Measurements from ENCODE around the gene CDKN2B.
A peak's percentile ranks its signal among the peaks of the same experiment; 100 is the strongest.
"Not testable (repeated sequence)": the region's sequence is repeated elsewhere in the genome, so short reads cannot be mapped to it uniquely, and the experiment has no call there.

CDKN2B gene

GRCh38 chr9:21969011-21969940 is 39.8 kb downstream of the CDKN2B start:
- no peak for DNase-seq (ENCODE audit: low read depth in 2 of 2)

- DNase-seq (ENCODE audit: low read depth in 2 of 2) = no peak
Measured at GRCh38 chr9:21968331-21969010, 40.6 kb downstream of the CDKN2B start.

- no peak for DNase-seq (ENCODE audit: low read depth in 2 of 2)
Measured at GRCh38 chr9:21967702-21968101, 41.4 kb downstream of the CDKN2B start.

GRCh38 chr9:21967169-21967568 is 41.9 kb downstream of the CDKN2B start:
- DNase-seq (ENCODE audit: low read depth in 2 of 2) = no peak

- no peak for DNase-seq (ENCODE audit: low read depth in 2 of 2)
Measured at GRCh38 chr9:21966140-21966851, 42.8 kb downstream of the CDKN2B start.

GRCh38 chr9:21965401-21965951 is 43.6 kb downstream of the CDKN2B start:
- peak in 1 of 2 donors; percentile 19 for DNase-seq (ENCODE audit: low read depth in 2 of 2)

- DNase-seq (ENCODE audit: low read depth in 2 of 2) = peak in 1 of 2 donors; percentile 35
Measured at GRCh38 chr9:21964925-21965385, 44.1 kb downstream of the CDKN2B start.

- DNase-seq (ENCODE audit: low read depth in 2 of 2) = no peak
Measured at GRCh38 chr9:21961569-21961968, 47.5 kb downstream of the CDKN2B start.

GRCh38 chr9:21959268-21959667 is 49.8 kb downstream of the CDKN2B start:
- DNase-seq (ENCODE audit: low read depth in 2 of 2) = not testable (repeated sequence)

- no peak for DNase-seq (ENCODE audit: low read depth in 2 of 2)
Measured at GRCh38 chr9:21958833-21959232, 50.3 kb downstream of the CDKN2B start.
